CD8-positive, alpha-beta memory T cell (primary cell): ENCODE measurements around the gene DUSP7. TPM values are rescaled to one million over a fixed set of nuclear protein-coding genes. Genes with fewer than 3 reads are reported as not detected.
"Not testable (repeated sequence)": the region's sequence is repeated elsewhere in the genome, so short reads cannot be mapped to it uniquely, and the experiment has no call there.

Source experiments
- CTCF ChIA-PET: fragments of 350-600 bp; sonication (Branson Sonifier 250); formaldehyde crosslinking; loops from one replicate; lab custom pipeline; 2021; ENCODE audit warnings: antibody characterized with exemption; lab: Charles Lee
- POLR2A ChIA-PET: fragments of 350-600 bp; sonication (Branson Sonifier 250); formaldehyde crosslinking; loops from one replicate; lab custom pipeline; 2021; ENCODE audit warnings: antibody characterized with exemption; lab: Charles Lee
- DNase-seq, 5 donors: peaks; one replicate each; pipeline versions ENCODE4 v3.0.0 to v3.0.0-alpha.2; 2020 to 2022; ENCODE audit warnings: mixed read lengths in 1 of 5
- H3K27ac ChIP-seq: one replicate; pipeline ENCODE4 v1.7.0; 2013; ENCODE audit warnings: low read depth, mild to moderate bottlenecking, low read length, moderate library complexity
- H3K27me3 ChIP-seq: 2 replicates; pipeline ENCODE4 v1.7.0; 2013; ENCODE audit warnings: low read length, mild to moderate bottlenecking; ENCODE audit not compliant: insufficient read depth, poor library complexity, severe bottlenecking
- H3K36me3 ChIP-seq: 2 replicates; pipeline ENCODE4 v1.7.0; 2013; ENCODE audit warnings: mild to moderate bottlenecking, low read length, moderate library complexity; ENCODE audit not compliant: insufficient read depth
- H3K4me1 ChIP-seq: 2 replicates; pipeline ENCODE4 v1.7.0; 2013; ENCODE audit warnings: mild to moderate bottlenecking, low read length, moderate library complexity; ENCODE audit not compliant: insufficient read depth
- H3K4me3 ChIP-seq: 2 replicates; pipeline ENCODE4 v1.7.0; 2013; ENCODE audit warnings: mild to moderate bottlenecking, low read length
- H3K9me3 ChIP-seq: 2 replicates; pipeline ENCODE4 v1.7.0; 2013; ENCODE audit warnings: mild to moderate bottlenecking, low read length
- H3K27ac Mint-ChIP-seq, 8 donors: one replicate each; pipeline ENCODE4 v1.8.0; 2020 to 2021; ENCODE audit warnings: mixed read lengths in 8 of 8, mild to moderate bottlenecking in 6 of 8, inconsistent platforms in 3 of 8, moderate library complexity in 3 of 8
- H3K27me3 Mint-ChIP-seq, 2 donors: one replicate each; pipeline ENCODE4 v1.8.0; 2020 to 2021; ENCODE audit warnings: mixed read lengths in 2 of 2, mild to moderate bottlenecking in 1 of 2, moderate library complexity in 1 of 2
- H3K36me3 Mint-ChIP-seq, 3 donors: one replicate each; pipeline ENCODE4 v1.8.0; 2020 to 2021; ENCODE audit warnings: mixed read lengths in 3 of 3, inconsistent platforms in 1 of 3, mild to moderate bottlenecking in 1 of 3
- H3K4me1 Mint-ChIP-seq, 3 donors: one replicate each; pipeline ENCODE4 v1.8.0; 2020 to 2021; ENCODE audit warnings: mixed read lengths in 3 of 3, inconsistent platforms in 1 of 3, mild to moderate bottlenecking in 1 of 3
- H3K4me3 Mint-ChIP-seq, 7 donors: one replicate each; pipeline ENCODE4 v1.8.0; 2020 to 2021; ENCODE audit warnings: mixed read lengths in 7 of 7, mild to moderate bottlenecking in 6 of 7, moderate library complexity in 4 of 7, inconsistent platforms in 2 of 7
- H3K9me3 Mint-ChIP-seq, 5 donors: one replicate each; pipeline ENCODE4 v1.8.0; 2020 to 2022; ENCODE audit warnings: mixed read lengths in 5 of 5, mild to moderate bottlenecking in 3 of 5, moderate library complexity in 2 of 5, inconsistent platforms in 1 of 5
- polyA plus RNA-seq: library from polyadenylated mRNA; unstranded; fragments of 300-500 nt; fragmentation: Illumina TruSeq; gene quantifications from one replicate; pipeline ENCODE4 v1.2.3, GENCODE V29; 2021
- total RNA-seq, 2 experiments: library from RNA; stranded (reverse); gene quantifications; one replicate each; pipeline ENCODE4 v1.2.3, GENCODE V29; 2021

DUSP7 gene
- total and polyA plus RNA-seq, 3 experiments from 2014 or later = 7.2 to 27.2 (median 26.3) TPM

GRCh38 chr3:52046186-52046901 is 10.0 kb downstream of the DUSP7 start:
- H3K27ac Mint-ChIP-seq = peak overlapping the region; percentile 7 to 86 (median 72)
- H3K27me3 Mint-ChIP-seq = peaks cover 0 to 2% of the 10 kb centered on the region in 2 donors
- no peaks in the 10 kb centered on the region for H3K9me3 Mint-ChIP-seq
- Histone ChIP-seq H3K9me3 (no peaks in the 10 kb centered on the region), H3K27ac (no peak overlapping the region), H3K4me3 (no peak overlapping the region), H3K4me1 (peaks cover 37% of the 10 kb centered on the region), H3K36me3 (peaks cover 24% of the 10 kb centered on the region), H3K27me3 (no peaks in the 10 kb centered on the region)
- H3K4me1 Mint-ChIP-seq = peaks cover 22 to 59% (median 32%) of the 10 kb centered on the region in 3 donors
- CTCF ChIA-PET = no interaction called here
- no peak overlapping the region for H3K4me3 Mint-ChIP-seq
- DNase-seq = no peak
- peaks cover 0 to 27% (median 3%) of the 10 kb centered on the region in 3 donors for H3K36me3 Mint-ChIP-seq
- POLR2A ChIA-PET = no interaction called here

GRCh38 chr3:52044869-52045619 is 11.3 kb downstream of the DUSP7 start:
- Histone ChIP-seq H3K9me3 (no peaks in the 10 kb centered on the region), H3K36me3 (peaks cover 11% of the 10 kb centered on the region), H3K27ac (no peak overlapping the region), H3K27me3 (no peaks in the 10 kb centered on the region), H3K4me3 (no peak overlapping the region), H3K4me1 (peaks cover 24% of the 10 kb centered on the region)
- H3K36me3 Mint-ChIP-seq = peaks cover 0 to 14% (median 3%) of the 10 kb centered on the region in 3 donors
- H3K9me3 Mint-ChIP-seq = no peaks in the 10 kb centered on the region
- ChIA-PET CTCF (interaction anchor here (1.2 to 1.5 kb wide), 2 partner anchors 8 to 11 kb away, joined by 3 to 4 read pairs; no protein-coding TSS in a partner anchor), POLR2A (no interaction called here)
- H3K4me3 Mint-ChIP-seq = no peak overlapping the region
- peak overlapping the region; percentile 40 to 89 (median 73) for H3K27ac Mint-ChIP-seq
- no peak for DNase-seq
- H3K4me1 Mint-ChIP-seq = peaks cover 15 to 49% (median 27%) of the 10 kb centered on the region in 3 donors
- H3K27me3 Mint-ChIP-seq = peaks cover 0 to 2% of the 10 kb centered on the region in 2 donors

- Mint-ChIP-seq H3K4me3 (no peak overlapping the region), H3K4me1 (peaks cover 8 to 38% (median 20%) of the 10 kb centered on the region in 3 donors), H3K36me3 (peaks cover 0 to 2% (median 0%) of the 10 kb centered on the region in 3 donors), H3K27ac (peak overlapping the region in 2 of 8 donors; percentile 32 to 36), H3K27me3 (peaks cover 0 to 2% of the 10 kb centered on the region in 2 donors), H3K9me3 (no peaks in the 10 kb centered on the region)
- ChIA-PET POLR2A (no interaction called here), CTCF (interaction anchor here (1.5 kb wide), 1 partner anchor 9 kb away, joined by 4 read pairs; no protein-coding TSS in a partner anchor)
- Histone ChIP-seq H3K27me3 (no peaks in the 10 kb centered on the region), H3K4me1 (peaks cover 11% of the 10 kb centered on the region), H3K4me3 (no peak overlapping the region), H3K36me3 (no peaks in the 10 kb centered on the region), H3K27ac (no peak overlapping the region), H3K9me3 (no peaks in the 10 kb centered on the region)
- no peak for DNase-seq
These were observed 12.6 kb downstream of the DUSP7 start for GRCh38 chr3:52043750-52044149.

GRCh38 chr3:52043039-52043438 is 13.3 kb downstream of the DUSP7 start:
- H3K36me3 ChIP-seq, H3K27ac ChIP-seq, H3K4me1 ChIP-seq, H3K9me3 Mint-ChIP-seq, H3K4me3 Mint-ChIP-seq, H3K4me3 ChIP-seq, H3K9me3 ChIP-seq, CTCF ChIA-PET, H3K27me3 ChIP-seq, POLR2A ChIA-PET, H3K36me3 Mint-ChIP-seq, DNase-seq, H3K27me3 Mint-ChIP-seq: not testable (repeated sequence)
- Mint-ChIP-seq H3K4me1 (peaks cover 8 to 31% (median 17%) of the 10 kb centered on the region in 3 donors), H3K27ac (peak overlapping the region in 4 of 8 donors; percentile 14 to 80 (median 50))

- H3K36me3 ChIP-seq = no peaks in the 10 kb centered on the region
- ChIA-PET CTCF (interaction anchor here (1.0 to 1.7 kb wide), 4 partner anchors 10 to 79 kb away, joined by 3 to 7 read pairs (median 4); no protein-coding TSS in a partner anchor), POLR2A (no interaction called here)
- H3K9me3 ChIP-seq = no peaks in the 10 kb centered on the region
- no peak overlapping the region for H3K4me3 ChIP-seq
- H3K4me1 ChIP-seq = peaks cover 6% of the 10 kb centered on the region
- H3K4me1 Mint-ChIP-seq = peaks cover 8 to 25% (median 17%) of the 10 kb centered on the region in 3 donors
- no peaks in the 10 kb centered on the region for H3K36me3 Mint-ChIP-seq
- H3K27me3 Mint-ChIP-seq = peaks cover 0 to 2% of the 10 kb centered on the region in 2 donors
- H3K9me3 Mint-ChIP-seq = no peaks in the 10 kb centered on the region
- no peak overlapping the region for H3K27ac ChIP-seq
- DNase-seq = no peak
- H3K4me3 Mint-ChIP-seq = no peak overlapping the region
- H3K27ac Mint-ChIP-seq = peak overlapping the region in 1 of 8 donors; percentile 55
- no peaks in the 10 kb centered on the region for H3K27me3 ChIP-seq
These were observed 15.1 kb downstream of the DUSP7 start for GRCh38 chr3:52041118-52041731.

GRCh38 chr3:52040600-52040999 is 15.8 kb downstream of the DUSP7 start:
- H3K36me3 ChIP-seq = no peaks in the 10 kb centered on the region
- ChIA-PET CTCF (interaction anchor here (1.0 to 1.7 kb wide), 3 partner anchors 9 to 13 kb away, joined by 4 to 7 read pairs (median 4); no protein-coding TSS in a partner anchor), POLR2A (no interaction called here)
- H3K4me3 ChIP-seq = no peak overlapping the region
- Mint-ChIP-seq H3K4me1 (peaks cover 8 to 25% (median 17%) of the 10 kb centered on the region in 3 donors), H3K27me3 (peaks cover 0 to 2% of the 10 kb centered on the region in 2 donors), H3K27ac (peak overlapping the region in 2 of 8 donors; percentile 55 to 60), H3K4me3 (no peak overlapping the region), H3K36me3 (no peaks in the 10 kb centered on the region), H3K9me3 (no peaks in the 10 kb centered on the region)
- H3K27me3 ChIP-seq = no peaks in the 10 kb centered on the region
- no peak overlapping the region for H3K27ac ChIP-seq
- DNase-seq = no peak
- H3K4me1 ChIP-seq = peaks cover 5% of the 10 kb centered on the region
- H3K9me3 ChIP-seq = no peaks in the 10 kb centered on the region

- Histone ChIP-seq H3K27me3 (no peaks in the 10 kb centered on the region), H3K9me3 (no peaks in the 10 kb centered on the region), H3K36me3 (no peaks in the 10 kb centered on the region), H3K4me3 (no peak overlapping the region), H3K27ac (no peak overlapping the region), H3K4me1 (no peaks in the 10 kb centered on the region)
- no peaks in the 10 kb centered on the region for H3K36me3 Mint-ChIP-seq
- no peak for DNase-seq
- ChIA-PET POLR2A (no interaction called here), CTCF (no interaction called here)
- H3K4me3 Mint-ChIP-seq = no peak overlapping the region
- H3K27ac Mint-ChIP-seq = no peak overlapping the region
- no peaks in the 10 kb centered on the region for H3K9me3 Mint-ChIP-seq
- peaks cover 8 to 21% (median 11%) of the 10 kb centered on the region in 3 donors for H3K4me1 Mint-ChIP-seq
- H3K27me3 Mint-ChIP-seq = peaks cover 0 to 2% of the 10 kb centered on the region in 2 donors
These were observed 16.5 kb downstream of the DUSP7 start for GRCh38 chr3:52039846-52040245.
